Activated CD8-positive, alpha-beta memory T cell treated with anti-CD3 and anti-CD28 coated beads, Interleukin-2, amount 50 U/mL, for 4 hours (primary cell): ENCODE measurements around the gene PGLYRP1.

Experiments used
- DNase-seq: peaks from one replicate; pipeline ENCODE4 v3.0.0-alpha.2; 2020

PGLYRP1 gene

DNA sequence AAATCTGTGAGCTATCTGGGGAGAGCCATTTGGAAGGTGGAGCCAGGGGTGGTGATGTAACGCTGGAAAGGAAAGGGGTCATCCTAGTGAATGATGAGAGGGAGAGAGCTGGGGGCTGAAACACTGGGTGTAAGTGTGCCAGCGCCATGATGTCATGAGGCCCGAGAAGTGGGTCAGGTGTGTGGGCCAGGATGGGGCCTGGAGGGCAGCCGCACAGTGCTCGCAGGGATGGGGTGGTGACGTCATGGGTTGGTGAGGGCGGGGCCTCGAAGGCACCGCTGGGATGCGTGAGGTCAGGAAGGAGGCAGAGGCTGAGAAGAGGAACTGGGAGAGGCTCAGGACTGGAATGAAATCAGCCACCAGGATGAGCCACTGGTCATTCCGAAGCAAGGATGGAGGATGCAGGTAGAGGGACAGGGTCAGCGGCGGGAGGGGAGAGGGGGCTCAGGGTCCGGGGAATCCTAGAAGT lies 23.2 kb downstream of the PGLYRP1 start:
- DNase-seq: no peak

GRCh38 chr19:45998834-45999233 lies 24.0 kb downstream of the PGLYRP1 start:
- DNase-seq: no peak

DNA sequence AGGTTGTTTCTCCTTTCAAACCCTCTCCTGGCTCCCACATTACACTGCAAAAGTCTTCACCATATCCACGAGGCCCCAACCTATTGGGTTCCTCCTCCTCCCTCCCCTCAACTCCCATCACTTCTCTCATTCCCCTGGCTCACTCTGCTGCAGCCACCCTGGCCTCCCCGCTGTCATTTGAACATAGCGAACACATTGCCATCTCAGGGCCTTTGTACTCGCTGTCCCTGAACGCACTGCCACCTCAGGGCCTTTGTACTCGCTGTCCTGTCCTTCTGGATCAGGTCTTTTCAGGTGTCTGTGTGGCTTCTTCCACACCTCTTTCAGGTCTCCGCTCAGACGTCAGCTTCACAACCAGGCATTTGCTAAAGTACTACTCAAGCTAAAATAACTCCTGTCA lies 25.9 kb downstream of the PGLYRP1 start:
- DNase-seq: no peak

DNA sequence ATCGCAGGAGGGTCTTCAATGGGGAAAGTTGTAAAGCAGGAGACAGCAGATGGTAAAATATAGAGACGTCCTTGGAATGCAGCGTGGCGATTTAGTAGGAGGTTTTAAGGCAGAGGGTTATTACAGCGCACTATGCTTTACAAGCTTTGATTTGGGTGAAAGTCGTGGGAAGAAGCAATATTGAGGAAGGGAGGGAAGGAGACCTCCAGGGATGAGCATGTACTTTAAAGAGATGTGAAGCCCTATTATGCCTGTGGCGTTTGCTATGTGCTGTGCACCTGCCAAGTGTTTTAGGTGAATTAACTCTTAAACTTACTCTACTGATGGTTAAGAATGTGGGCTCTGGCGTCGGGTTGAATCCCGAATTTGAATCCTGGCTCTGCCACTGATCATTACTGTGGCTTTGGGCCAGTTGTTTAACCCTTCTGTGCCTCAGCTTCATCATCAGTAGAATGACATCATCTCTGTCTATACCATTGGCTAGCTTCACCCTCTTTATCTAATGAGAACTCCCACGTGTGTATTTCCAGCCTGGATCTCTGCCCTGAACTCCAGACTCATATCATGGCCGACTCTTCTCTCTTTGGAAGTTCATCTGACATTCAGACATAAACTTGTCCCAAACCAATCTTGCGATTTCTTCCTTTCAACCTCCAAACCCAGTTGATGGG lies 27.0 kb downstream of the PGLYRP1 start:
- DNase-seq: no peak

DNA sequence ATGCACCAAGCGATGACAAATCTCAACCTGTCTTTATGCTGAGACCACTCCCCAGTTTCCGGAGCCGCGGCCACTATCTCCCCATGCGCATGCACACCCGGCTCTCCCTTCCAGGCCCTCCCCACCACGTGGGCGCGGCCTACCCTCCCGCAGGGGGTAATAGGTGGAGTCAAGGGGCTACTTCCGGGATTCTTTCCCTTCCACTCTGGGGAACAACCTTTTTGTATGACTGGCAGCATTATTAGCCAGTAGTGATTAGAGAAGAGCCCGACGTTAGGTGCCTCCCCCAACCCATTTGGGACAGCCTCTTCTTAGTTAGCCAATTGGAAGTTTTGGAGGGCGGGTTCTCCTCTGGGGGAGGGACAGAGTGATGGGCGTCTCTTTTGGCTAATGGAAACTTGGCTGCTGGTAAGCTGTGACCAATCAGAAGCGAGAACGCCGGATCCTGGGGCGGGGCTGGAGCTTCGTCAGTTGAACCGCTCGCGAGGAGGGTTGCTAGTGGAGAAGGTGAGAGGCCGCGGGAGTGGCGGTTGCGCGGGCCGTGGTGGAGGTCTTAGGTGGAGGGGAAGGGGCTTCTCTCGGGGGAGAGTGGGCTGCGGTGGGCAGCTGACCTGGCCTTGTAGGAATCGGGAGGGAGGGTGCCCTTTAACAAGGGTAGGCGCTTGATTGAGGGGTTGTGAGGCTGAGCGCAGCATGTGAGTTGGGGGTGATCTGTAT lies 27.7 kb downstream of the PGLYRP1 start, which contains the start of gene CCDC61:
TSS of gene CCDC61 (plus strand) at position 470 of the 717 bp plus-strand sequence. CDS start 7,552 bp downstream, outside the sequence.
- DNase-seq: peak; percentile 92

DNA sequence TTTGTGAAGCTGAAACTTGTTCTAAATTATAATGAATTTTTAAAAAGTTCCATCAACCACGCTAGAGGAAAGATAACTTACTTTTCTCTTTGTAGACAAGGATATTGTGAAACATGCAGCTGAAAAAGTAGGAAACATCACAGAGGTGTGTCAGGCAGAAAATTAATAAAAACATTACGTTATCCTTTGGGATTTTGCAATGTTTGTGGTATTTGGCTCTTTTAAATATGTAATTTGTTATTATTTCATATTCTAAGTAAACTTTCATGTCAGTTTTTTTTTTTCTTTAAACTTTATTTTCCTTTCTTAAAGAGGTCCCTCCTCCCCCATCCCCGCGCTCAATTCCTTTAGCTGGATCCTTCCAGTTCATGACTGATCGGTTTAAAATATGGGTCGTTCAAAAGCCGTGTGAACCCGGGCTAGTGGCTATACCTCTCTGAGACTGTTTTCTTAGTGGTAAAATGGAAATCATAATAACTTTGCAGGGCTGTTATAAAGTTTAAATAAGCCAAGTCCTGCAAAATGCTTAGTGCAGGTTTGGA lies 28.3 kb downstream of the PGLYRP1 start:
- DNase-seq: no peak

DNA sequence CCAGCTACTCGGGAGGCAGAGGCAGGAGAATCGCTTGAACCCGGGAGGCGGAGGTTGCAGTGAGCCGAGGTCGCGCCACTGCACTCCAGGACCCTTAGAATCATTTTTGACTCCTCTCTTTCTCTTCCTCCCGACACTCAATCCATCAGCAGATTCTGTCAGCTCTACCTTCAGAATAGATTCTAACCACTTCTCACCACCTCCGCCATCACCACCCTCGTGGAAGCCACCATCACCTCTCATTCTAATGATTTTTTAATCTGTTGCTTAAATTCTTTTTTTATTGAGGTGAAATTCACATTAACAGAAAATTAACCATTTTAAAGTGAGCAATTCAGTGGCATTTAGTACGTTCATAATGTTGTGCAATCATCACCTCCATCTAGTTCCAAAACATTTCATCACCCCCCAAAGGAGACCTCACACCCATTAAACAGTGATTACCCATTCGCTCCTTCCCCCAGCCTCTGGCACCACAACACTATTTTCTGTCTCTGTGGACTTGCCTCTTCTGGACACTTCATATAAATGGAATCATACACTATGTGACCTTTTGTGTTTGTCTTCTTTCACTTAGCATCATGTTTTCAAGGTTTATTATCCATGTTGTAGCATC lies 32.6 kb downstream of the PGLYRP1 start:
- DNase-seq: no peak

DNA sequence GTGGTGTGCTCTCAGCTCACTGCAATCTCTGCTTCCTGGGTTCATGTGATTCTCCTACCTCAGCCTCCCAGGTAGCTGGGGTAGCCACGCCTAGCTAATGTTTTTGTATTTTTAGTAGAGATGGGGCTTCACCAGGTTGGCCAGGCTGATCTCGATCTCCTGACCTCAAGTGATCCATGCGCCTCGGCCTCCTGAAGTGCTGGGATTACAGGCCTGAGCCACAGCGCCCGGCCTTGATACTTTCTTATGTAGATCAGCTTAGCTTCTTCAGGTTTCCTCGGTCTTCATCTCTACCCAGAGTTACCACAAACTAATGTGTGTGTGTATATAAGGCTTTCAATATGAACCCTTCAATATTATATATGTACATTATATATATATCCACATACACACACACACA lies 37.5 kb downstream of the PGLYRP1 start:
- DNase-seq: no peak

DNA sequence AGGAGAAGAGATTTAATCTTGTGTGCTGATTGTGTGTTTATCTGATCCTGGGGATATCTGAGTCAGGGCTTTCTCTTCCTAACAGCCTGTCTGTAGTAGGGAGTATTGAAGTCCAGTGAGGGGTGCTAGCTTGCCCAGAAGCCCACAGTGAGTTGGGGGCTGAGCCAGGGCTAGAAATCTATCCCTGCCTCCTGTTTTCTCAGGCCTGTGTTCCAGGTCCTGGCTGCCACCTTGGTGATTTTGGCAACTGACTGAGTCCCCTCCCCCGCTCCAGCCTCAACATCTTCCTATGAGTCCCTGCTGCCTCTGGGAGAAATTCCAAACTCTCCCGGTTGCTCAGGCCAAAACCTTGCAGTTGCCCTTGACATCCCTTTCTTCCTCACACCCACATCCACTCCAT lies 41.5 kb downstream of the PGLYRP1 start:
- DNase-seq: no peak

DNA sequence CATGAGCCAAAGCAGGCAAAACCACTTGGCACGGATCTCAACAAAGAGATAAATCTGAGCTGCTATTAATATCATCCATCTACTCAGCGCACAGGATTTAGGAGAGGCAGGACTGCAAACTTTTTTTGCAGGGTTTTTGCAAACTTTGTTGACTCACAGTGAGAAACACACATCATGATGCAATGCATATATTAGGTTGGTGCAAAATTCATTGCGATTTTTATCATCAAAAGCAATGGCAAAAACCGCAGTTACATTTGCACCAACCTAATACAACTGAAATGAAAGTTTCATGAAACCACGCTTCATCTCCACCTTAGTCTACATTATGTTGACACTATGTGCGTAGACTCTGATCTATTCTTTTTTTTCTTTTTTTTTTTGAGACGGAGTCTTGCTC lies 44.7 kb downstream of the PGLYRP1 start:
- no peak for DNase-seq

DNA sequence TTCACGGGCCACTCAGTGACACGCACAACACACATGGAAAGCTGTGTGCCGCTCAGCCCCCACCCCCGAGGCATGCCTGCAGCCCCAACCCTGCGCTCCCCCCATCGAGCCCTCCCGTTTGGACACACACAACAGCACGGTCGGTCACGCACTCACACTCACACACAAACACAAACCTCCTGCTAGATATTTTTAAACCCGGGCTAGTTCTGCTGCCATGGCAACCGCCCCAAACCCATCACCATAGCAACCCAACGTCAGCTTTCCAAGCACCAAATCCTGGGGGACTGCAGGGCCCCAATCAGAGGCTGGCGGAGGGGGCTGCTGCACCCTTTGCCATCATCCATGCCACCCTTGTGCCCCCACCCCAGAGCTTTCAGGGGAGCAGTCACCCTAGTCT lies 46.7 kb downstream of the PGLYRP1 start:
- no peak for DNase-seq

- DNase-seq: no peak
Measured at GRCh38 chr19:45975306-45976070, 47.4 kb downstream of the PGLYRP1 start.

GRCh38 chr19:45973553-45974338 lies 49.1 kb downstream of the PGLYRP1 start, which contains the start of gene NOVA2:
Gene NOVA2, minus strand, starts transcription at chr19:45973865. Its CDS starts 514 bp downstream, at chr19:45973351.
- peak; percentile 28 for DNase-seq

GRCh38 chr19:45972947-45973540 lies 49.8 kb downstream of the PGLYRP1 start:
- DNase-seq: no peak

DNA sequence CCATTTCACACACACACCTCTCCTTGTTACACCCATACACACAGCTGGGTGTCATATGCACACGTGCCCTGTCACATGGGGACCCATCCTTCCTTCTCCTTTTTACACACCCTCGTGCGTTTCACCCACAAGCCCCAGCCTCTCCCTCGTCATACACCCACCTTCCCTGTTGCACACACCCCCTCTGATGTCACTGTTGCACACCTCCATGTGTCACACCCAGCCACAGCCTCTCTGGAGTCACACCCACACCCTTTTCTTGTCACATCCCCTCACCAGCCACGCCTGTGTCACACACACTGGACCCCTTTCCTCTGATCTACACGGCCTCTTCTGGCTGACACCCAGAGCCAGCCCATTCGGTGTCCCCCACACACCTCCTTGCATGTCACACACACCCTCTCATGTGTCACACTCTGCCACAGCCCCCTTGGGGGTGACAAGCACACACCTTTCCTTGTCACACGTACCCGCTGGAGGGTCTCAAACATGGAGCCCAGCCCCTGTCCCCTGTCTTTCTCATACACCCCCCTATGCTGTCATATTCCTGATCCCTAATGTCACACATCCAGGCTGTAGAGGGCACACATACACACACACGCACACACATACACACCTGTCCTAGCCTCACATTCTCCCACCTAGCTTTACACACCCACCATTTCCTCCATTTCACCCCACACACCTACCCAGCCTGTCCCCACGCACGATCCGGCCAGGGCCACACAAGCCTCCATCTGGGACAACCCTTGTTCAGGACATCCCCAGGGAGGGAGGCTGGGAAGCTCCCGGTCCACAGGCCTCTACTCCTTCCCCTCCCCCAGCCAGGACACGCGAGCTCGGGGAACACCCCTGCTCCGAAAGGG lies 50.5 kb downstream of the PGLYRP1 start:
- peak; percentile 32 for DNase-seq

DNA sequence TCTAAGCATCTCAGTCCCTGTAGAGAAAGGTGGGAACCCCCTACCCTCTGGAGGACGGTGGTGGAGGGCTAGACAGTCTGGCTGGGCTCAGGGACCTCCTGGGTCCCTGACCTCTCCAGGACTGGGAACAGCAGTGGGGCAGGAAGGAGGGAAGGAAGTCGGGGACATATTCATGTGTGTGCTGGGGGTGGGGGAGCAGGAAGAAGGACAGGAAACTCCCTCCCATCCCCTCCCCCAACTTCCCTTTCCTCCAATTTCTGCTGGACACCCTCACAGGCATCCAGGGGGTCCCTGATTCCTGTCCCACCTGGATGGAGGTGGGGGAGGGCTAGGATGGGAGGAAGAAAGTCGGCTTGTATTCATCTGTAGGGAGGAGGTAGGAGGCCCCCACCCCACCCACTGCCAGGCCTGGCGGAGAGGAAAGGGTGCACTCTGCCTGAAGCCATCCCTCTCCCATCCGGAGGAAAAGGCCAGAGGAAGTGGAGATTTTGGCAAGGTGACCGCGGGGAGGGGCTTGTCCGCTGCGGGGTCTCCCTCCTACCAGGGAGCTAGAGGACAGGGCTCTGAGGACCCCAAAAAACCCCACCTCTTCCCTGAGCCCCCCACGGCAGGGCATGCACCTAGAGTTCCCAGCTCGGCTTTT lies 51.5 kb downstream of the PGLYRP1 start:
- no peak for DNase-seq

DNA sequence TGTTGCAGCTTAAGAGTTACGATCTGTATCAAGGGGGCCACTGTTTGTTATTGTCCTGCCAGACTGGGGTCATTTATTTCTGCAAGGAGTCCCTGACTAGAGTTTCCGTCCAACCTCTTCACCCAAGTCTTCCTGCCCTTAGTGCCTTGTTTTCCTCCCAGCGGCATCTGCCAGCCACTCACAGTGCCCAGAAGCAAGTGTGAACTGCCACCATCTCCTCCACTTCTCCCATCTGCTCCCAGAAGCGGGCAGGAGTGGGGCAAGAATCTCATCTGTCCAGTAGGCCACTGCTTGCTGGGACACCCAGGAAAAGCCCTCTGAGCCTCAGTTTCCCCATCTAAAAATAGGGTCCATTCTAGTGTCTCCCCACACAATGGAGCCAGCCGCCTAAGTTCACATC lies 53.2 kb downstream of the PGLYRP1 start:
- DNase-seq: no peak
